Measurements from ENCODE around the gene SMIM33.

GRCh38 chr5:139451176-139451575 lies 19.6 kb upstream of the SMIM33 start:
- TF ChIP-seq CTCF (conservative IDR thresholded peaks at IDR 0.05; ENCODE audit: low read depth, low read length) = no peak
- TF ChIP-seq EZH2 (IDR thresholded peaks at IDR 0.05; ENCODE audit: borderline replicate concordance, low read depth, low read length, poor library complexity, severe bottlenecking) = no peak
